Neural progenitor cell (in vitro differentiated cells): ENCODE data around the gene TMEM106B.

Experiments used
- EZH2phosphoT487 ChIP-seq: fragments of 200-600 bp; sonication (generic); IDR thresholded peaks from 2 replicates; pipeline ENCODE4 v1.6.1; 2017; ENCODE audit warnings: antibody characterized with exemption
- TF ChIP-seq, protein P1 (sequence below): fragments of 200-600 bp; sonication (generic); IDR thresholded peaks from 2 replicates; pipeline ENCODE4 v1.5.1; 2017; ENCODE audit warnings: antibody characterized with exemption, mild to moderate bottlenecking

DNA sequence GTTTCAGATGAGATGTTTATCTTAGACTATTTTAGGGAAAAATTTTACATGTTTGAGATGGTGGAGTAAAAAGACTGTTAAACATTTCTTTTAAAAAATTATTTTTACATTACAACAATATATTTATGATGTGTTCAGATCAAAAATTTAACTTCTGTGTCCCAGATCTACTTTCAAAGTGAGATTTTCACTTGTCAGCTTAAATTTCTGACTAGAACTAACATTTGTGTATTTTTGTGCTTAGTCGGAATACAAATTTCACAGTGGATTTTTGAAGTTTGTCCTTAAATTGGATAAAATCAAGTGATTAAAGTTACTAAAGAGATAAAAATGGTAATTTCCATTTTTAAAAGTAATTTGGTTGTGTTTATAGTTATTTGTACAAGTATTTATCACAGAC lies 24.9 kb downstream of the TMEM106B start:
- TF ChIP-seq, protein P1, sequence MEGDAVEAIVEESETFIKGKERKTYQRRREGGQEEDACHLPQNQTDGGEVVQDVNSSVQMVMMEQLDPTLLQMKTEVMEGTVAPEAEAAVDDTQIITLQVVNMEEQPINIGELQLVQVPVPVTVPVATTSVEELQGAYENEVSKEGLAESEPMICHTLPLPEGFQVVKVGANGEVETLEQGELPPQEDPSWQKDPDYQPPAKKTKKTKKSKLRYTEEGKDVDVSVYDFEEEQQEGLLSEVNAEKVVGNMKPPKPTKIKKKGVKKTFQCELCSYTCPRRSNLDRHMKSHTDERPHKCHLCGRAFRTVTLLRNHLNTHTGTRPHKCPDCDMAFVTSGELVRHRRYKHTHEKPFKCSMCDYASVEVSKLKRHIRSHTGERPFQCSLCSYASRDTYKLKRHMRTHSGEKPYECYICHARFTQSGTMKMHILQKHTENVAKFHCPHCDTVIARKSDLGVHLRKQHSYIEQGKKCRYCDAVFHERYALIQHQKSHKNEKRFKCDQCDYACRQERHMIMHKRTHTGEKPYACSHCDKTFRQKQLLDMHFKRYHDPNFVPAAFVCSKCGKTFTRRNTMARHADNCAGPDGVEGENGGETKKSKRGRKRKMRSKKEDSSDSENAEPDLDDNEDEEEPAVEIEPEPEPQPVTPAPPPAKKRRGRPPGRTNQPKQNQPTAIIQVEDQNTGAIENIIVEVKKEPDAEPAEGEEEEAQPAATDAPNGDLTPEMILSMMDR: no peak
- no peak for TF ChIP-seq EZH2phosphoT487
